ENCODE measurements around the gene ATG4B.
"Not testable (repeated sequence)": the region's sequence is repeated elsewhere in the genome, so short reads cannot be mapped to it uniquely, and the experiment has no call there.

Gene ATG4B

GRCh38 chr2:241659150-241659739 lies 21.8 kb downstream of the ATG4B start:
- Histone ChIP-seq H2BK15ac (replicated peaks; ENCODE audit: low read depth) (no peak overlapping the region), H3K79me1 (ENCODE audit: low read length) (no peaks in the 10 kb centered on the region), H3K4ac (ENCODE audit: low read depth, low read length) (no peak overlapping the region), H3K4me3 (ENCODE audit: low read length) (no peak overlapping the region), H4K8ac (ENCODE audit: low read depth, low read length) (no peak overlapping the region), H3K18ac (ENCODE audit: low read length) (no peak overlapping the region), H3K79me2 (ENCODE audit: control insufficient read depth, insufficient read depth, low read length) (no peaks in the 10 kb centered on the region), H2BK5ac (ENCODE audit: low read length) (no peak overlapping the region), H3K27ac (ENCODE audit: low read depth, low read length) (no peak overlapping the region), H2BK120ac (ENCODE audit: low read depth, low read length) (no peak overlapping the region), H3K23ac (ENCODE audit: low read length) (no peak overlapping the region), H3K4me1 (ENCODE audit: control insufficient read depth, low read depth, low read length) (no peaks in the 10 kb centered on the region), H3K9ac (ENCODE audit: low read length) (no peak overlapping the region), H3K56ac (ENCODE audit: low read length) (no peak overlapping the region), H3K36me3 (ENCODE audit: control insufficient read depth, insufficient read depth, low read length) (peaks cover 8% of the 10 kb centered on the region), H2AK5ac (ENCODE audit: low read length) (no peak overlapping the region), H4K5ac (ENCODE audit: low read length) (no peak overlapping the region), H3K4me2 (ENCODE audit: low read length) (no peak overlapping the region), H3K27me3 (ENCODE audit: insufficient read depth, low read length, poor library complexity) (no peaks in the 10 kb centered on the region)
- DNase-seq, result peak; percentile 80
- WGBS (ENCODE audit: extremely low coverage, insufficient coverage, low lambda C conversion rate), result no CpG with 5 or more reads among the region's 26 CpGs

DNA sequence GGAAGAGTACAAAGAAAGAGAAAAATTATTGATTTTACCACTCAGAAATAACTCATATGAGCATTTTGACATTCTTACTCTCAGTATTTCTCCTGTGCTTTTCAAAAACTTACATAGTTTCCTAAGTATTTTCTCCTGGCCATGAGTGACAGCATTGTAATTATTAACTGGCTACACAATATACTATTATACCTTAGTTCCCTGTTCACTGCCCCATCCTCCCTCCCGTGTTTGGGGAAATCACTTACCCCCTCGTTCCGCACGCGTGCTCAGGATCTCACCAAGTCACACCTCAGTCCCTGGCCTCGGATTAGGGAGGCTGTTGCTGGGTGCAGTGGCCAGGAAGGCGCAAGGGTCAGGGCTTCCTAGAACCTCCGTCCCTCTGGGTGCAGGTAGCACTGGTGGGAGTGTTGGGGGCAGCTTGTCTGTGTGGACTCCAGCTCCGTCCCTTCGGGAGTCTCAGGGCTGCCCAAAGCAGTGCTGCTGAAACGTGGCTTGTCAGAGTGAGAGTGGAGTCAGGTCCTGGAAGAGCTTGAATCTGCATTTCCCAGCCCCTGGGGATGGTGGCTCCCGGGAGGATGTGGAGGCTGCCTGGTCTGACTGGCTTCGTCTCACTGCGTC lies 23.2 kb downstream of the ATG4B start:
- peaks cover 4% of the 10 kb centered on the region for H3K36me3 ChIP-seq (ENCODE audit: control insufficient read depth, insufficient read depth, low read length)
- no peak overlapping the region for H3K4me3 ChIP-seq (ENCODE audit: low read length)
- H3K56ac ChIP-seq (ENCODE audit: low read length), result no peak overlapping the region
- no peak overlapping the region for H2BK5ac ChIP-seq (ENCODE audit: low read length)
- no peaks in the 10 kb centered on the region for H3K79me2 ChIP-seq (ENCODE audit: control insufficient read depth, insufficient read depth, low read length)
- H3K4me2 ChIP-seq (ENCODE audit: low read length), result no peak overlapping the region
- no peaks in the 10 kb centered on the region for H3K4me1 ChIP-seq (ENCODE audit: control insufficient read depth, low read depth, low read length)
- no peak overlapping the region for H3K23ac ChIP-seq (ENCODE audit: low read length)
- no peaks in the 10 kb centered on the region for H3K27me3 ChIP-seq (ENCODE audit: insufficient read depth, low read length, poor library complexity)
- no peak overlapping the region for H2BK15ac ChIP-seq (replicated peaks; ENCODE audit: low read depth)
- no peak overlapping the region for H3K4ac ChIP-seq (ENCODE audit: low read depth, low read length)
- H2BK120ac ChIP-seq (ENCODE audit: low read depth, low read length), result no peak overlapping the region
- WGBS (ENCODE audit: extremely low coverage, insufficient coverage, low lambda C conversion rate), result no CpG with 5 or more reads among the region's 14 CpGs
- no peak overlapping the region for H3K9ac ChIP-seq (ENCODE audit: low read length)
- no peak overlapping the region for H2AK5ac ChIP-seq (ENCODE audit: low read length)
- no peak overlapping the region for H4K8ac ChIP-seq (ENCODE audit: low read depth, low read length)
- no peak overlapping the region for H3K18ac ChIP-seq (ENCODE audit: low read length)
- DNase-seq, result no peak
- H4K5ac ChIP-seq (ENCODE audit: low read length), result no peak overlapping the region
- peaks cover 1% of the 10 kb centered on the region for H3K79me1 ChIP-seq (ENCODE audit: low read length)
- H3K27ac ChIP-seq (ENCODE audit: low read depth, low read length), result no peak overlapping the region

GRCh38 chr2:241662731-241663130 lies 25.2 kb downstream of the ATG4B start:
- H3K23ac ChIP-seq (ENCODE audit: low read length); H2AK5ac ChIP-seq (ENCODE audit: low read length); H2BK120ac ChIP-seq (ENCODE audit: low read depth, low read length); H3K4me3 ChIP-seq (ENCODE audit: low read length); H3K4me2 ChIP-seq (ENCODE audit: low read length); H3K79me1 ChIP-seq (ENCODE audit: low read length); H3K56ac ChIP-seq (ENCODE audit: low read length); H2BK5ac ChIP-seq (ENCODE audit: low read length); H4K5ac ChIP-seq (ENCODE audit: low read length); DNase-seq; H3K79me2 ChIP-seq (ENCODE audit: control insufficient read depth, insufficient read depth, low read length); H3K9ac ChIP-seq (ENCODE audit: low read length); H3K36me3 ChIP-seq (ENCODE audit: control insufficient read depth, insufficient read depth, low read length); H2BK15ac ChIP-seq (replicated peaks; ENCODE audit: low read depth); H3K27ac ChIP-seq (ENCODE audit: low read depth, low read length); H3K4ac ChIP-seq (ENCODE audit: low read depth, low read length); H4K8ac ChIP-seq (ENCODE audit: low read depth, low read length); H3K27me3 ChIP-seq (ENCODE audit: insufficient read depth, low read length, poor library complexity); H3K18ac ChIP-seq (ENCODE audit: low read length); H3K4me1 ChIP-seq (ENCODE audit: control insufficient read depth, low read depth, low read length): not testable (repeated sequence)
- WGBS (ENCODE audit: extremely low coverage, insufficient coverage, low lambda C conversion rate), result no CpG with 5 or more reads among the region's 24 CpGs

DNA sequence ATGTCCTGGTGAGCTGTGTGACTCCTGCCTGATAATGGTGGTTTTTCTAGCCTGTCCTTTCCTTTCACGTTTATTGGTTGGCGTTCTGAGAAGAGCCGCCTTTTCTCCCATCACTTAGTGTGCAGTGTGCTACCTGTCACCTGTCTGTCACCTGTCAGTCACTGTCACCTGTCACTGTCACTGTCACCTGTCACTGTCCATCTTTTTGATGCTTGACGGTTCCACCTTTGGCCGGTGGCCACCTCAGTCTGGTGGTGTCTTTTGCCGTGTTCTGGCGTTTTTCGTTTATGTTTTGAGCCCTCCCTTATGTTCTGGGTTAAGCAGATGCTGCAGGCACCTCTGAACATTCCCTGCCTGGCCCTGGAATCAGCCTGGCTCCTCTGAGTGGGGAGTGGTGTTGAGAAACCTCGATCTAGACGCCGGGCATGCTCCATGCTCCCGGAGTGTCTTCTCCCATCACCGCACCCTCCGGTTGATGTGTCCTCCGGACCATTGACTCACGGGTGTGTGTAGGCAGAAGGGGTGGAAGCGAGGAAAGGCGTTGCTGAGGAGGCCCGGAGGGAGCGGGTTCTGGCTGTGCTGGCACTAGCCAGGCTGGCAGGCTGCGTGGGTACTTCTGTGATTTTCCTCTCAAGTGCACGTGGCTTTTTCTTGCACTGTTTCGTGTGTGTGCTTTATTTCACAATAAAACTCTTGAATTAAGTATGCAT lies 28.4 kb downstream of the ATG4B start:
- Histone ChIP-seq H3K27ac (ENCODE audit: low read depth, low read length) (no peak overlapping the region), H2BK15ac (replicated peaks; ENCODE audit: low read depth) (no peak overlapping the region), H3K79me1 (ENCODE audit: low read length) (peaks cover 2% of the 10 kb centered on the region), H3K56ac (ENCODE audit: low read length) (no peak overlapping the region), H3K36me3 (ENCODE audit: control insufficient read depth, insufficient read depth, low read length) (peaks cover 7% of the 10 kb centered on the region), H2AK5ac (ENCODE audit: low read length) (no peak overlapping the region), H3K9ac (ENCODE audit: low read length) (no peak overlapping the region), H3K4me3 (ENCODE audit: low read length) (no peak overlapping the region), H2BK120ac (ENCODE audit: low read depth, low read length) (no peak overlapping the region), H3K27me3 (ENCODE audit: insufficient read depth, low read length, poor library complexity) (no peaks in the 10 kb centered on the region), H2BK5ac (ENCODE audit: low read length) (no peak overlapping the region), H3K18ac (ENCODE audit: low read length) (no peak overlapping the region), H4K5ac (ENCODE audit: low read length) (no peak overlapping the region), H4K8ac (ENCODE audit: low read depth, low read length) (no peak overlapping the region), H3K79me2 (ENCODE audit: control insufficient read depth, insufficient read depth, low read length) (no peaks in the 10 kb centered on the region), H3K23ac (ENCODE audit: low read length) (no peak overlapping the region), H3K4me1 (ENCODE audit: control insufficient read depth, low read depth, low read length) (no peaks in the 10 kb centered on the region), H3K4ac (ENCODE audit: low read depth, low read length) (no peak overlapping the region), H3K4me2 (ENCODE audit: low read length) (no peak overlapping the region)
- no CpG with 5 or more reads among the region's 23 CpGs for whole genome bisulfite sequencing (ENCODE audit: extremely low coverage, insufficient coverage, low lambda C conversion rate)
- DNase-seq, result no peak

DNA sequence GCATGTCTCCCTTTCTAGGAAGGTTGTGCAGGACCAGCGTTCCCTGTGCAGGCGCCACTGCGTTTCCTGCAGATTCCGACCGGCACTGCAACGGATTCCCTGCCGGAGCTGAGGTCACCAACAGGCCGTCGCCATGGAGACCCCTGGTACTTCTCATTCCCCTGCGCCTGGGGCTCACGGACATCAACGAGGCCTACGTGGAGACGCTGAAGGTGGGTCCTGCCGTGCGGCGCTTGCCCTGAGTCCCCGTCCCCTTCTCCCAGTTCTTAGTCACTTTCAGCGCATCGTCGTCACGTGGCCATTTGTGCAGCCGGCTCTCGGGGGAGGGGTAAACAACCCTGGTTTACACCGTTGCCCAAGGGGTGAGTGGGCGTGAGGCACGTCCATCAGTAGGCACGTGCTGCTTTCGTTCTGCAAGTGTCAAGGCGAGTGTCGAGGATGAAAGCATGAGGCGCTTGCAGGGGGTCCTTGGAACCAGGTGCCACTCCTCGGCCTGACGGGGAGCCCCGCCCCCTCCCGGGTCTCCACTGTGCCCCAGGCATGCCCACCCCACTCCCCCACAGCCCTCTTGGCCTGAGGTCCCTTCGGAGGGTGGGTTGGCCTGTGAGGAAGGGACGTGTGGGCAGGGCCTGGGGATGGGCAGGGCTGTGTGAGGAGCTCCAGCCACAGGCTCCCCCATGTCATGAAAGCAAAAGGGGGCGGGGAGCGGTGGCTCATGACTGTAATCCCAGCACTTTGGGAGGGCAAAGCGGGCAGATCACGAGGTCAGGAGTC lies 29.3 kb downstream of the ATG4B start:
- no peaks in the 10 kb centered on the region for H3K79me2 ChIP-seq (ENCODE audit: control insufficient read depth, insufficient read depth, low read length)
- no peaks in the 10 kb centered on the region for H3K27me3 ChIP-seq (ENCODE audit: insufficient read depth, low read length, poor library complexity)
- peaks cover 2% of the 10 kb centered on the region for H3K79me1 ChIP-seq (ENCODE audit: low read length)
- peaks cover 5% of the 10 kb centered on the region for H3K36me3 ChIP-seq (ENCODE audit: control insufficient read depth, insufficient read depth, low read length)
- no peak overlapping the region for H3K23ac ChIP-seq (ENCODE audit: low read length)
- H2BK15ac ChIP-seq (replicated peaks; ENCODE audit: low read depth), result no peak overlapping the region
- no peak overlapping the region for H3K18ac ChIP-seq (ENCODE audit: low read length)
- no peak overlapping the region for H3K4me3 ChIP-seq (ENCODE audit: low read length)
- H3K4me1 ChIP-seq (ENCODE audit: control insufficient read depth, low read depth, low read length), result no peaks in the 10 kb centered on the region
- H4K8ac ChIP-seq (ENCODE audit: low read depth, low read length), result no peak overlapping the region
- DNase-seq, result peak; percentile 36
- H3K4me2 ChIP-seq (ENCODE audit: low read length), result no peak overlapping the region
- no peak overlapping the region for H2BK5ac ChIP-seq (ENCODE audit: low read length)
- H3K27ac ChIP-seq (ENCODE audit: low read depth, low read length), result no peak overlapping the region
- H4K5ac ChIP-seq (ENCODE audit: low read length), result no peak overlapping the region
- H2AK5ac ChIP-seq (ENCODE audit: low read length), result no peak overlapping the region
- H2BK120ac ChIP-seq (ENCODE audit: low read depth, low read length), result no peak overlapping the region
- no CpG with 5 or more reads among the region's 42 CpGs for WGBS (ENCODE audit: extremely low coverage, insufficient coverage, low lambda C conversion rate)
- no peak overlapping the region for H3K56ac ChIP-seq (ENCODE audit: low read length)
- no peak overlapping the region for H3K4ac ChIP-seq (ENCODE audit: low read depth, low read length)
- no peak overlapping the region for H3K9ac ChIP-seq (ENCODE audit: low read length)

All from mesendoderm (in vitro differentiated cells).